Vagina (tissue), 2 donors: ENCODE data around the gene LRRC7.

Experiments
- POLR2AphosphoS5 ChIP-seq, 2 donors: sonication (generic); formaldehyde crosslinking; IDR thresholded peaks; one replicate each; pipeline ENCODE4 v1.9.0; 2017; ENCODE audit warnings: antibody characterized with exemption in 2 of 2, mild to moderate bottlenecking in 2 of 2, low read depth in 1 of 2; ENCODE audit not compliant: insufficient read depth in 1 of 2
- TF ChIP-seq, protein P1 (sequence below), 3 experiments: fragments of 450-650 bp in 2 of 3; fragments of 200-600 bp in 1 of 3; sonication (generic) in 1 of 3; IDR thresholded peaks; one replicate each; pipeline ENCODE4 v1.5.1; 2017 to 2019; ENCODE audit warnings: antibody characterized with exemption in 3 of 3, mild to moderate bottlenecking in 2 of 3, moderate library complexity in 2 of 3

DNA sequence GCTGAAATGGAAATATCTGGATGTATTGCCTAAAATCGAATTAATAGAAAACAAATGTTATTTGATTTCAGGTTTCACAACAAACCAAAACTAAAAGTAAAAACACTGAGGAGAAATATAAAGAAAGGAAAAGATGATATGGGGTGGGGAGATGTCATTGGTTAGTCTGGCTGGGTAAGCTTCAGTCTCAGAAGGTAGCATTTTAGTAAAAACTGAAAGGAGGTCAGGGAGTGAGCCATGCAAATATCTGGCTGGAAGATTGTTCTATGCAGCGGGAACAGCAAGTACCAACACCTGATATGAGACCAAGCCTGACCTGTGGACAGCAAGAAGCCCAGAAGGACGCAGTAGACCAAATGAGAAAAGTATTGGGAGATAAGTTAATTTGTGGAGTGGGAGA lies 373.1 kb downstream of the LRRC7 start:
- no peak for TF ChIP-seq POLR2AphosphoS5 (IDR thresholded peaks at IDR 0.05; ENCODE audit: insufficient read depth in 1 of 2, low read depth in 1 of 2)
- TF ChIP-seq, protein P1, sequence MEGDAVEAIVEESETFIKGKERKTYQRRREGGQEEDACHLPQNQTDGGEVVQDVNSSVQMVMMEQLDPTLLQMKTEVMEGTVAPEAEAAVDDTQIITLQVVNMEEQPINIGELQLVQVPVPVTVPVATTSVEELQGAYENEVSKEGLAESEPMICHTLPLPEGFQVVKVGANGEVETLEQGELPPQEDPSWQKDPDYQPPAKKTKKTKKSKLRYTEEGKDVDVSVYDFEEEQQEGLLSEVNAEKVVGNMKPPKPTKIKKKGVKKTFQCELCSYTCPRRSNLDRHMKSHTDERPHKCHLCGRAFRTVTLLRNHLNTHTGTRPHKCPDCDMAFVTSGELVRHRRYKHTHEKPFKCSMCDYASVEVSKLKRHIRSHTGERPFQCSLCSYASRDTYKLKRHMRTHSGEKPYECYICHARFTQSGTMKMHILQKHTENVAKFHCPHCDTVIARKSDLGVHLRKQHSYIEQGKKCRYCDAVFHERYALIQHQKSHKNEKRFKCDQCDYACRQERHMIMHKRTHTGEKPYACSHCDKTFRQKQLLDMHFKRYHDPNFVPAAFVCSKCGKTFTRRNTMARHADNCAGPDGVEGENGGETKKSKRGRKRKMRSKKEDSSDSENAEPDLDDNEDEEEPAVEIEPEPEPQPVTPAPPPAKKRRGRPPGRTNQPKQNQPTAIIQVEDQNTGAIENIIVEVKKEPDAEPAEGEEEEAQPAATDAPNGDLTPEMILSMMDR (IDR thresholded peaks at IDR 0.05) = no peak
